GM21526 (cell line): ENCODE measurements around the gene TNS1.

Experiments used
- ATAC-seq: cut with Tn5 transposase; IDR thresholded peaks from one replicate; pipeline ENCODE4 v1.9.1; 2021; ENCODE audit warnings: moderate library complexity; ENCODE audit not compliant: unreplicated experiment, low FRiP score

The TNS1 gene

DNA sequence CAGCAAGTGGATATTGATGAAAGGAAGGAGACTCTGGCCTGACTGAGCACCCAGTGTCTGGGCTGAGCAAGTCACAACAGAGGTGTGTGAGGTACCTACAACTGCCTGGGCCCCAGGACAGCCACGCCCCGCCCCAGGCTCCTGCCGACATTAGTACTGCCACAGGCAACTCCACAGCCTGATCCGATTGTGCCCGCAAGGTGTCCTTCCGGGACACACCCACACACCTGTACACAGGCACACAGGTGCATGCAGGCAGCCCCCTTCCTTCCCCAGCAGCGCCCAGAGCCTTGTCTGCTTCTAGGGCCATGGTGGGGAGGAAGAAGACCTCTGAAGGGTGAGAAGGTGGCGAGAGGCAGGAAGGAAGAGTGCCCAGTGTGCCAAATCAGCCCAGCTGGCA, 83.6 kb downstream of the TNS1 start:
- no peak for ATAC-seq

DNA sequence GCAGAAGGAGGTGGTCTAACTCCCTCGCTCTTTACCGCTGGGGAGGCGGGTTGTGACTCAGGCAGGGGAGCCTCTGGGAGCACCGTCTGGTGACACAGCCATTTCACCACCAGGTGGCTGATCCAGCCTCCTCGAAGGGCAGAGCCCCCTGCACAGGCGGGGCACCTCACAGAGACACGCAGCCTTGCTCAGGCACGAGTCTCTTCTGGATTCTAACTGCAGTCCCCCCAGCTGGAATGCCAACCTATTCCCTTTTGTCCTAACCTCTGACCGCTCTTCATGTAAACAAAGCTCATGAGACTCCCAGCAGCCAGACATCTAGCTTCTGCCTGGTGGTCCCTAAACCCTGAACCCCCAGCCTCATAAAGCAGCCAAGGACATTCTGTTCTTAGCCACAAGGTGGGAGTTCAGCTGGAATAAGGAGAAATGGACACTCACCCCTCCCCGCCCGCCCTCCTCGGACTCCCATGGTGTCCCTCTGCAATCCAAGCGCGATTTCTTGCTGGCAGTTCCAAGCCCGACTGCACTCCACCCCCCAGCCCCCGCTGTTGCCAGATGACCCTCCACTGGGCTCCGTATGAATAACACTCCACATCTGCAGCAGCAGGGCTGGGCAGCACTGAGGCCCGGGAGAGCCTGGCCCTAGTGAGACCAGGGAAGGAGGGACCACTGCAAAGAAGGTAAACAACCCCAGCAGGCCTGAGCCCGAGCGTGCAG, 84.3 kb downstream of the TNS1 start:
- no peak for ATAC-seq

DNA sequence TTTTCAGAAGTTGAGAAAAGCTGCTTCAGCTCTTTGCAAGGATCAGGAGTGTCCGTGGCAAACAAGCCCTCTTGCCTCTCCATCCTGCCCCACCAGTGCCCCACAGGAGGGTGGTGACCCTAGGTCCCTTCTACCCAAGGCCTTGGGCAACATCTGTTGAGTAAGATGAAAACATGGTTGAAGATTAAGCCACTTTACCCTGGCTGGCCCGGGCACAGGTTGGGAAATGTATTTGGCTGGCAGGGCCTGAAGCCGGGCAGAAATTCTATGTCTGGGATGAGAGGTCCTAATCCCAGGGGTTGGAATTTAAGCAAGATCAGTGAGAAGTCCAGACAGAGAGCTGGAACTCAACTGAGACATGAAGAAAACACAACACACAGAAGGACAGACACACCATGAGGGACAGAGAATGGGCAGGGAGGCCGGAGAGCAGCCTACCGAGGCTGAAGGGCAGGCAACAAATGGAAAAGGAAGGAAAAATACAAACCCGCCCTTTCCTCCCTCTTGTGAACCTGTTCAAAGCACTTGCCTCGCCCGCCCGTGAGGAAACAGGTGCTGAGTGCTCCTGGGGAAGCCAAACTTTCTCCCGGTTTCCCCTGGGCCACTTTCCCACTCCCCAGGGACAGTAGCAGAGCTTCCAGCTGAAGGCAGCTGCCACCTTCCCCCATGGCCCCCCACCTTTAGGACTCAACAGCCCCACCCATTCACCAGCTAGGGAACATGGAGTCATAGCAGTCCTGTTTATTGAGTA, 86.1 kb downstream of the TNS1 start:
- no peak for ATAC-seq

- ATAC-seq, result no peak
Observed at GRCh38 chr2:217915706-217916105, 87.1 kb downstream of the TNS1 start.

DNA sequence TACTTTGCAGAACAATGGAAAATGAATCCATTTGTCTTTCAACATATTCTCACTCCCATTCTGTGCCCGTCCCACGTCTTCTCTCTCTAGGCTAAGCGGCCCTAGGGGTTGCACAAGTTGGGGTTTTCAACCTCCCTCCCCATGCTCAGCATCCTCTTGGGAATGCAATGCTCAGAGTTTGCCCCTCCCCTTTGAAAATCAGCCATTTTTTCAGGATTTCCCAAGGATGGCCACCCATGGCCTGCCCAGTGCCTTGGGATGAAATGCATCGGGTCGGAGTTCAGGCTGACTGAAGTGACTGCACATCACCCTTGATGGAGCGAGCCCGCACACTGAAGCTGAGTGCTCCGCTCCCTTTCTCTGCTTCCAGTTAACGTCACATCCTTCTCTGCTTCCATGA, 87.9 kb downstream of the TNS1 start:
- no peak for ATAC-seq

- no peak for ATAC-seq
Observed at GRCh38 chr2:217914078-217914477, 88.7 kb downstream of the TNS1 start.

- ATAC-seq, result no peak
Observed at GRCh38 chr2:217913436-217913835, 89.4 kb downstream of the TNS1 start.

GRCh38 chr2:217912098-217913024, 90.4 kb downstream of the TNS1 start:
- ATAC-seq, result no peak

DNA sequence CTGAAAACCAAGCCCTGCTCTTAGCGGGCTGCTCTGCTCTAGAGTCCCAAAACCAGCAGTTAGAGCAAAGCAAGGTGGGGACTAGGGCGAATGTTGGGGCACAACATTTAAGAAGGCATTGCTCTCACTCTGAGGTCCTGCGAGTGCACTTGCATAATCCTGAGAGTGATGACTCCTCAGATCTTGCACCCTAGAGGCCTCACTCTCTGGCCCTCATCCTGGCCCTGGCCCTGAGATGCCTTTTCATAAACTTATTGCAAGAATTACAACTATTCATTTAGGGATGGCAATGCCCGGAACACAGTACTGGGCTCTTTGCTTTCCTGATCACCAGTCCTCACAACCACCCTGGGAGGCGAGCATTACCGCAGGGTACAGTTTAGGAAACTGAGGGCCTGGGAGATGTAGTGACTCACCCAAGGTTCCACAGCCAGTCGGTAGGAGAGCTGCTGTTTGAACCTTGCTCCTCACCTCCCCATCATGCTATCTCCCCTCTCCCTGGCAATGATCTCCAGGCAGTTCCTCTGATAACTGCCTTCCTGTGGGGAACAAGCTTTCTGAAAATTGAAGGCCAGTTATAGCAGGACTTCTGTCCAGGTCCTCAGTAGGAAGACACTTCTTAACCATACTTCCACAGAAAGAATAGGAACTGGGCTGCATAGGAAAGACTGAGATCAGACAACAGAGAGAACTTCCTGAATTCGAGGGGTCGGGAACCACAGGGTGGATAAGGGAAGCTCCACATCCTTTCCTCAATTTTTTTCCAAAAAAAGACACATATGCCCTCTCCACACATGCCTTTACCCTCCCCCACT, 91.3 kb downstream of the TNS1 start:
- ATAC-seq, result no peak

DNA sequence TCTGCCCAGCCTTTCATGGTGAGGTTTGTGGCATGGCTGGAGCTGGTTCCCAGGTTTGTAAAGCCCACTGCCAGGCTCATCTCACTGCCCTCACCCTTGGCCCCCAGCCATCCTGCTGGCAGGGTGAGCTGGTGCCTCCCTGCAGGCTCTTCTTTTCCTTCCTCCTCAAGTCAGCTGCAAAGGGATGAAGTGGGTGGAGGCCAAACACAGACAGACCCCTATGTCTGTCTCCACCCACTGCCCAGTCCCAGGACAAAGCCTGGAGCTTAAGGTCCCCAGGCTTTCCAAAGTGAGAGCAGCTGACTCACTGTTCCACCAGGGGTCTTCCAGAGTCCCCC, 92.0 kb downstream of the TNS1 start:
- no peak for ATAC-seq

GRCh38 chr2:217909156-217909820, 93.5 kb downstream of the TNS1 start:
- ATAC-seq, result no peak

GRCh38 chr2:217908544-217908943, 94.3 kb downstream of the TNS1 start:
- ATAC-seq, result no peak

DNA sequence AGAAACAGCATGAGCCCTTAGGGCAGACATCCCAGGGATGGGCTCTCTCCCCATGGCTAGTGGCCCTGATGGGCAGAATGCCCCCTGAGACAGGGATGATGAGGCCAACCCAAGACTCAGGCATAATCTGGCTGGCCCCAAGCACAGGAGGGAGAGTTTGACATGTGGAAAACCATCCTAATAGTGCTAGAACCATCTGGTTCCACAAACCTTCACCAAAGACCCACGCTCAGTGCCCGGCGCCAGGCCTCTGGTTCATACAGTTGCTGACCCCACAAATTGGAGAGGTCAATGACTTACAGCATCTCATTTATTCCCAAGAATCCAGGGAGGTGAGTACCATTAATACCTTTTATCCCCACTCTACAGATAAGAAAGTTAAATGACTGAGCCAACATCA, 95.5 kb downstream of the TNS1 start:
- ATAC-seq, result no peak

- ATAC-seq, result no peak
Observed at GRCh38 chr2:217906798-217907197, 96.0 kb downstream of the TNS1 start.

DNA sequence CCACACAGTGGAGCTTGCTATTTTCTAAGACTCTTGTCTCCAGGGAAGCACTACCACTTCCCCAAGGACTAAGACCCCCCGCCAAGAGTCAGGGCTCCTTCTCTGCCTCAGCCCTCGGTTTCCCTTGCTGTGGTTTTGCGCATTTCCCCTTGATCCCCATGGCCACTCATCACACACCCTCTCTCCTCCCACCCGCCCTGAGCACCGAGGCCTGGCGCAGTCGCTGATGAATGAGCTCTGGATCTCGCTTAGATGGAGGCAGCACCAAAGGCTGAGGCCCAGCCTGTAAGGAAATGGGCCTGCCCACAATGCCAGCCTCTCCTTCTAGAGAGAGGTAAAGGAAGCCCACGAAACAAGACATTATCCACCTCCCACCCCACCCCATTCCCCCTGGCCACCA, 96.9 kb downstream of the TNS1 start:
- ATAC-seq, result no peak

- ATAC-seq, result no peak
Observed at GRCh38 chr2:217905395-217905794, 97.4 kb downstream of the TNS1 start.

- no peak for ATAC-seq
Observed at GRCh38 chr2:217904614-217904965, 98.2 kb downstream of the TNS1 start.

DNA sequence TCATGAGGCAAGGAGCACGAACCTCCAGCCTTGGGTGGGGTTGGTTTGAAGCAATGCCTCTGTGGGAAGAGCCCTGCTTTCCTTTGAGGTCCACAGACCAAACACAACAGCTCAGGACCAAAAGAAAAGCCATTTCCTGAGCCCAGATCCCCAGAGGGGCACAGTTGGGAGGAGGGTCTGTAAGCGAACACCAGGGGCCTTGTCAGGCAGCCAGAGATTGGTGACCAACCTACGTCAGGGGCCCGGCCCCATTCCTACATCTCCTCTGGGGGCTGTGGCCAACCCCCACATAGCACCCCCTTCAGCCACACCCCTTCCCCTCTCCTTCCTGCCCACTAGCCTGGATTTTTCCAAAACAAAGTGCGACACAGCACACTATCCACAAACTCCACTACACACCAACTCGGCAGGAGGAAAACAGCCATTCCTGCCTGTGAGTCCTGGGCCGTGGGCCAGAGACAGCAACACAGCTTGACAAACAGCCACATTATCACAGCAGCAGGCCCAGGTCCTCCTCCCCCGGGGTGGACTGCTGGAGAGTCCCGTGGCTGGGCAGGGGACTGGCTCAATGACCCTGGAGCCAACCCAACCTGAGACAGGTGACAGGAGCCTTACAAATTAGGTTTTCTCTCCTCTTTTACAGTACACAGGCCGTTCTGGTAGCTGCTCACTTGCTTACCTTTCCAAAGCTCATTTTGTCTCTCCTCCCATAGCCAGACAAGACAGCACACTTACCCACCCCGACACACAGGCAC, 98.8 kb downstream of the TNS1 start:
- ATAC-seq, result no peak

DNA sequence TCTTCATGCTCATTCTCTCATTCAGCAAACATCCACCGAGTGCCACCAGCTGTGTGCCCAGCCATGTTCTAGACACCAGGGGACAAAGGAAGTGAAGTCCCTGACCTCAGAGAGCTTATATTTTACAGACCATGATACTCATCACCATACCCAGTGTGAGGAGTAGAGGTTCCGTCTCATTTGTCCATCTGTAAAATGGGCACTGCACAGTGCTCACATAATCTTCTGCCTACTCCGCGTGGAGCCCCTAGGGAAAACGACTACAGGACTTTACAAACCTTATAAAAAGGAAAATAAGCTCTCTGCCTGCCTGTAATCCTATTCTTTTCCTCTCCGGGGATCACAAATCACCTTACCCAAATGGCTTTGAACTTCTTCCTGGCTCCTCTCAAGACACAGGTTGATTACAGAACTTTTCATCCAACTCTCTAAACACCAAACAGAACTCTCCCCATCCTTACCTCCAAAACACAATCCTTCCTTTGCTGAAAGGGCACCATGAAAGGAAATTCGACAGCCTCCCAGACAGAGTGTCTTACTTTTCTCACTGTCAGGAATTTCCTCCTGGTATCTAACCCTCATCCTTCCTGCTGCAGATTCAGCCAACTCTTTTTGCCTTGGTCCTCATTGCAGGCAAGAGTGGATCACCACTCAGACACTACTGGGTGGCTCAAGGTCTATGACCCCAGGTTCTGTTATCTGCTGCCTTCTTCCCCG, 99.5 kb downstream of the TNS1 start:
- ATAC-seq, result no peak
